UCSD-AML1 (cell line): ENCODE results near the gene WNT9B.

Experiments
- DNase-seq: peaks from one replicate; lab custom pipeline; 2025; ENCODE audit not compliant: unreplicated experiment; lab: John Stamatoyannopoulos, UW

Gene WNT9B

GRCh38 chr17:46851029-46851741 is at the start of gene WNT9B:
TSS of gene WNT9B (plus strand) at chr17:46851583. CDS start at chr17:46851639, 56 bp downstream.
- DNase-seq, result no peak

GRCh38 chr17:46802800-46803199 is 48.6 kb upstream of the WNT9B start:
- no peak for DNase-seq

GRCh38 chr17:46803544-46803943 is 47.8 kb upstream of the WNT9B start:
- no peak for DNase-seq

GRCh38 chr17:46805771-46806170 is 45.6 kb upstream of the WNT9B start:
- no peak for DNase-seq

GRCh38 chr17:46809110-46809571 is 42.2 kb upstream of the WNT9B start:
- DNase-seq, result no peak

- no peak for DNase-seq
Measured at GRCh38 chr17:46810837-46811236, 40.5 kb upstream of the WNT9B start.

- no peak for DNase-seq
Measured at GRCh38 chr17:46811978-46812583, 39.3 kb upstream of the WNT9B start.

GRCh38 chr17:46812624-46813318 is 38.6 kb upstream of the WNT9B start:
- no peak for DNase-seq

- DNase-seq, result no peak
Measured at GRCh38 chr17:46813920-46814319, 37.5 kb upstream of the WNT9B start.

GRCh38 chr17:46814446-46814845 is 36.9 kb upstream of the WNT9B start:
- no peak for DNase-seq

- no peak for DNase-seq
Measured at GRCh38 chr17:46815474-46816353, 35.7 kb upstream of the WNT9B start.

GRCh38 chr17:46817151-46817900 is 34.1 kb upstream of the WNT9B start:
- no peak for DNase-seq

- no peak for DNase-seq
Measured at GRCh38 chr17:46817901-46818209, 33.5 kb upstream of the WNT9B start.

- DNase-seq, result no peak
Measured at GRCh38 chr17:46818316-46818928, 33.0 kb upstream of the WNT9B start, which contains the start of gene WNT3. TSS of gene WNT3 (minus strand) at chr17:46818692. CDS start at chr17:46818597, 95 bp downstream.

- peak; percentile 32 for DNase-seq
Measured at GRCh38 chr17:46818929-46819859, 32.2 kb upstream of the WNT9B start.

GRCh38 chr17:46819906-46820351 is 31.5 kb upstream of the WNT9B start:
- no peak for DNase-seq

GRCh38 chr17:46820592-46821450 is 30.6 kb upstream of the WNT9B start:
- no peak for DNase-seq
